IMR-90 (cell line): ENCODE data around the gene PRPF40B. TPM values are rescaled to one million over a fixed set of nuclear protein-coding genes. Genes with fewer than 3 reads are reported as not detected.

ENCODE experiments used
- ATAC-seq: fragments of 200-7000 bp; cut with Tn5 transposase; 2 replicates; pipeline ENCODE4 v1.9.1; 2020; ENCODE audit warnings: low read depth, mild to moderate bottlenecking, moderate library complexity
- BruUV-seq: library from RNA; stranded (reverse); fragments of 400-500 nt; replicated peaks from 2 replicates; lab custom pipeline; 2021; lab: Mats Ljungman, UMichigan
- CTCF ChIA-PET: fragments of 300-600 bp; formaldehyde crosslinking; extraction: SDS; loops from one replicate; lab custom pipeline; 2021; ENCODE audit warnings: antibody characterized with exemption; lab: Yijun Ruan, JAX
- POLR2A ChIA-PET: fragments of 300-600 bp; sonication (Branson Sonifier 250); formaldehyde crosslinking; loops from one replicate; lab custom pipeline; 2022; ENCODE audit warnings: antibody characterized with exemption; ENCODE audit not compliant: unreplicated experiment; lab: Charles Lee
- DNase-seq: peaks from one replicate; pipeline ENCODE4 v3.0.0; 2013
- H2AFZ ChIP-seq: replicated peaks from 2 replicates; pipeline ENCODE3; 2013; ENCODE audit warnings: low read length, mild to moderate bottlenecking; ENCODE audit not compliant: poor library complexity
- H2AK5ac ChIP-seq: 2 replicates; pipeline ENCODE4 v1.6.1; 2013; ENCODE audit warnings: low read depth, low read length, inconsistent platforms
- H2AK9ac ChIP-seq: replicated peaks from 2 replicates; pipeline ENCODE3; 2013; ENCODE audit warnings: mild to moderate bottlenecking, low read depth, low read length, moderate library complexity; ENCODE audit not compliant: poor library complexity
- H2BK120ac ChIP-seq: 2 replicates; pipeline ENCODE4 v1.6.1; 2013; ENCODE audit warnings: low read depth, low read length, inconsistent platforms
- H2BK15ac ChIP-seq: 3 replicates; pipeline ENCODE4 v1.6.1; 2013; ENCODE audit warnings: low read depth, low read length, inconsistent platforms
- H2BK20ac ChIP-seq: 2 replicates; pipeline ENCODE4 v1.6.1; 2013; ENCODE audit warnings: low read depth, mild to moderate bottlenecking, inconsistent platforms, low read length, moderate library complexity
- H2BK5ac ChIP-seq: 2 replicates; pipeline ENCODE4 v1.6.1; 2013; ENCODE audit warnings: mild to moderate bottlenecking, low read depth, low read length, inconsistent platforms; ENCODE audit not compliant: poor library complexity, severe bottlenecking
- H3K14ac ChIP-seq: replicated peaks from 2 replicates; pipeline ENCODE4 v1.6.1; 2013; ENCODE audit warnings: low read depth, low read length, inconsistent platforms
- H3K18ac ChIP-seq: 2 replicates; pipeline ENCODE4 v1.6.1; 2013; ENCODE audit warnings: low read depth, low read length, control low read depth
- H3K23ac ChIP-seq: 2 replicates; pipeline ENCODE4 v1.6.1; 2013; ENCODE audit warnings: low read depth, low read length, inconsistent platforms
- H3K27ac ChIP-seq: 2 replicates; pipeline ENCODE4 v1.5.1; 2013; ENCODE audit warnings: mild to moderate bottlenecking, control low read depth, low read length; ENCODE audit not compliant: insufficient read depth
- H3K27me3 ChIP-seq: 2 replicates; pipeline ENCODE4 v1.6.1; 2013; ENCODE audit warnings: low read length; ENCODE audit not compliant: control insufficient read depth, insufficient read depth
- H3K36me3 ChIP-seq: 2 replicates; pipeline ENCODE4 v1.6.1; 2013; ENCODE audit warnings: low read length, mixed read lengths; ENCODE audit not compliant: control insufficient read depth, insufficient read depth
- H3K4ac ChIP-seq: 2 replicates; pipeline ENCODE4 v1.6.1; 2013; ENCODE audit warnings: low read depth, low read length, inconsistent platforms
- H3K4me1 ChIP-seq: 2 replicates; pipeline ENCODE4 v1.6.1; 2013; ENCODE audit warnings: low read length, mixed read lengths; ENCODE audit not compliant: control insufficient read depth, insufficient read depth
- H3K4me2 ChIP-seq: 2 replicates; pipeline ENCODE4 v1.6.1; 2013; ENCODE audit warnings: low read depth, mild to moderate bottlenecking, control low read depth, low read length, moderate library complexity
- H3K4me3 ChIP-seq: 2 replicates; pipeline ENCODE4 v1.5.1; 2013; ENCODE audit warnings: low read depth, mild to moderate bottlenecking, control low read depth, low read length, moderate library complexity; ENCODE audit not compliant: insufficient read depth
- H3K56ac ChIP-seq: 2 replicates; pipeline ENCODE4 v1.6.1; 2013; ENCODE audit warnings: low read length, inconsistent platforms; ENCODE audit not compliant: insufficient read depth; ENCODE audit errors: extremely low read depth
- H3K79me1 ChIP-seq, 2 experiments: 2 replicates each; pipeline ENCODE4 v1.6.1; 2013; ENCODE audit warnings: low read length in 2 of 2, inconsistent platforms in 1 of 2, low read depth in 1 of 2
- H3K9ac ChIP-seq: 2 replicates; pipeline ENCODE4 v1.6.1; 2013; ENCODE audit warnings: low read depth, low read length, control low read depth
- H3K9me1 ChIP-seq: 2 replicates; pipeline ENCODE4 v1.6.1; 2013; ENCODE audit warnings: low read length, inconsistent platforms; ENCODE audit not compliant: insufficient read depth
- H3K9me3 ChIP-seq: 2 replicates; pipeline ENCODE4 v1.6.1; 2013; ENCODE audit warnings: low read length; ENCODE audit not compliant: control insufficient read depth, insufficient read depth
- H4K20me1 ChIP-seq: 2 replicates; pipeline ENCODE4 v1.6.1; 2013; ENCODE audit warnings: low read length, inconsistent platforms; ENCODE audit not compliant: insufficient read depth
- H4K5ac ChIP-seq: 2 replicates; pipeline ENCODE4 v1.6.1; 2013; ENCODE audit warnings: mild to moderate bottlenecking, low read depth, low read length, control low read depth
- H4K8ac ChIP-seq, 2 experiments: 2 replicates each; pipeline ENCODE4 v1.6.1; 2013; ENCODE audit warnings: low read depth in 2 of 2, low read length in 2 of 2, control low read depth in 1 of 2, inconsistent platforms in 1 of 2
- H4K91ac ChIP-seq: 2 replicates; pipeline ENCODE4 v1.6.1; 2013; ENCODE audit warnings: low read depth, low read length, inconsistent platforms; ENCODE audit not compliant: insufficient read depth
- BHLHE40 ChIP-seq: fragments of 150-350 bp; IDR thresholded peaks from 2 replicates; pipeline ENCODE4 v1.6.1; 2016; ENCODE audit warnings: mild to moderate bottlenecking, low read depth, low read length
- WGBS, 2 experiments: methylation state at CpG; one replicate each; pipeline versions ENCODE4 v1.1.5 to v1.1.7; 2013; ENCODE audit warnings: missing lambda C conversion rate in 2 of 2; ENCODE audit not compliant: insufficient read length in 1 of 2; ENCODE audit errors: extremely low coverage in 2 of 2; 5-methylcytosine and 5-hydroxymethylcytosine counted together
- dilution Hi-C: fragments of 300-500 bp; cut with HindIII; formaldehyde crosslinking; loops from one replicate; pipeline ENCODE4 v1.14.3; 2018; ENCODE audit warnings: low sequenced_read_pairs; ENCODE audit not compliant: unreplicated experiment
- in situ Hi-C: fragments of 300-500 bp; cut with MboI; formaldehyde crosslinking; loops from 3 replicates; pipeline ENCODE4 v1.14.3; 2019; ENCODE audit warnings: low sequenced_read_pairs, inconsistent platforms, mixed read lengths
- intact Hi-C: fragments of 100-400 bp; cut with micrococcal nuclease; formaldehyde crosslinking; loops from 2 replicates; pipeline ENCODE4 v1.10.0; 2022
- polyA plus RNA-seq, 3 experiments: library from polyadenylated mRNA; depleted of rRNA; stranded (reverse); fragments of >200 nt; gene quantifications; 2 replicates each; pipeline ENCODE4 v1.2.3, GENCODE V29; 2012; ENCODE audit warnings: low replicate concordance in 1 of 3
- total RNA-seq: library from RNA; depleted of rRNA; stranded (reverse); fragments of >200 nt; gene quantifications from 2 replicates; pipeline ENCODE4 v1.2.3, GENCODE V29; 2012

Gene PRPF40B
- total and polyA plus RNA-seq, 2 of the 4 experiments (the other 2 are of a cell fraction) = 5.0 to 11.8 TPM

DNA sequence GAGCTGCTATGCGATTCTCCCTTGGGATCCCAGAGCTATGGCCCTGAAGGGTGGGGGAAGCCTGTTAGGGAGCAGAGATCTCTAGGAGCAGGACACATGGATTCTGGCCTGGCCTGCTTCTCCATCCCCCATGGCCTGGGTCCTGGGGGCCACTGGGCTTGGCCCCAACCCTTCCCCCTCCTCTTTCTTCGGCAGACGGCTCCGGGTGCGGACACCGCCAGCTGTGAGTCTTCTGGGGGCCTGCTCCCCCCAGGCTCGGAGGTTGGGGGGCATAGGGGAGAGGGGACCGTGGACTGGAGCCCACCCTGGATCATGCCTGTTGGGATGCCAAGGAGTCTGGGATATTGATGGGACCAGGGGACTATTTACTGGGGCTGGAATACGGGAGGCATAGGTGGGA is 9.0 kb downstream of the PRPF40B start:
- H4K5ac ChIP-seq = no peak overlapping the region
- H3K9ac ChIP-seq = no peak overlapping the region
- no peak overlapping the region for H4K8ac ChIP-seq
- H2AK9ac ChIP-seq = no peak overlapping the region
- H3K56ac ChIP-seq = no peak overlapping the region
- H3K27ac ChIP-seq = no peak overlapping the region
- H2BK15ac ChIP-seq = no peak overlapping the region
- CTCF ChIA-PET = no interaction called here
- no peak overlapping the region for H4K91ac ChIP-seq
- H3K4ac ChIP-seq = no peak overlapping the region
- 0 out of 2 replicates have a peak, but pooled peaks cover 1% of the 10 kb centered on the region for H3K9me1 ChIP-seq
- no peak overlapping the region for H2AK5ac ChIP-seq
- H2BK120ac ChIP-seq = no peak overlapping the region
- no peak for TF ChIP-seq BHLHE40
- in situ Hi-C loops = no loop called here
- H2BK20ac ChIP-seq = no peak overlapping the region
- no peak overlapping the region for H3K4me3 ChIP-seq
- no peak overlapping the region for H3K18ac ChIP-seq
- no TSS peak for BruUV-seq
- no peaks in the 10 kb centered on the region for H3K9me3 ChIP-seq
- peaks cover 6% of the 10 kb centered on the region; the same call in 1 of the 2 replicates for H3K4me1 ChIP-seq
- dilution Hi-C loops = no loop called here
- H3K79me1 ChIP-seq = peaks cover 0 to 3% of the 10 kb centered on the region in 2 experiments; a peak in 2 of 4 replicates
- 100% methylated on average over 1 of the region's 9 CpGs; no CpG with 5 or more reads in 1 of the 2 experiments for WGBS, 2 experiments
- no peak overlapping the region for H3K4me2 ChIP-seq
- intact Hi-C loops = no loop called here
- no peak for ATAC-seq
- POLR2A ChIA-PET = no interaction called here
- no peaks in the 10 kb centered on the region for H3K27me3 ChIP-seq
- no peak overlapping the region for H3K23ac ChIP-seq
- no peak overlapping the region for H3K14ac ChIP-seq
- DNase-seq = no peak
- H2BK5ac ChIP-seq = no peak overlapping the region
- peaks cover 19% of the 10 kb centered on the region for H3K36me3 ChIP-seq
- H2AFZ ChIP-seq = no peak overlapping the region
- peaks cover 3% of the 10 kb centered on the region; the same call in 1 of the 2 replicates for H4K20me1 ChIP-seq
